ENCODE results near the gene PLPPR1.
"Not testable (repeated sequence)": the region's sequence is repeated elsewhere in the genome, so short reads cannot be mapped to it uniquely, and the experiment has no call there.

Gene PLPPR1

GRCh38 chr9:101324245-101324804 lies 295.8 kb downstream of the PLPPR1 start:
- no peak for DNase-seq (ENCODE audit: extremely low read depth, insufficient read length)
- TF ChIP-seq CTCF (IDR thresholded peaks at IDR 0.05; ENCODE audit: insufficient read depth, low read length, poor library complexity, severe bottlenecking) = no peak
- Histone ChIP-seq H3K36me3 (ENCODE audit: control insufficient read depth, insufficient read depth, low read length) (no peaks in the 10 kb centered on the region), H3K27me3 (replicated peaks; ENCODE audit: control insufficient read depth, insufficient read depth, low read length) (no peaks in the 10 kb centered on the region), H3K4me3 (replicated peaks; ENCODE audit: low read depth, low read length) (no peak overlapping the region)

- H3K27me3 ChIP-seq (replicated peaks; ENCODE audit: control insufficient read depth, insufficient read depth, low read length) = no peaks in the 10 kb centered on the region
Observed at GRCh38 chr9:101325053-101325452, 296.5 kb downstream of the PLPPR1 start.

GRCh38 chr9:101326035-101326434 lies 297.5 kb downstream of the PLPPR1 start:
- Histone ChIP-seq H3K27me3 (replicated peaks; ENCODE audit: control insufficient read depth, insufficient read depth, low read length) (no peaks in the 10 kb centered on the region; the same call in 1 of the 2 replicates), H3K4me3 (replicated peaks; ENCODE audit: low read depth, low read length) (no peak overlapping the region), H3K36me3 (ENCODE audit: control insufficient read depth, insufficient read depth, low read length) (no peaks in the 10 kb centered on the region)
- no peak for DNase-seq (ENCODE audit: extremely low read depth, insufficient read length)
- TF ChIP-seq CTCF (IDR thresholded peaks at IDR 0.05; ENCODE audit: insufficient read depth, low read length, poor library complexity, severe bottlenecking) = no peak

More at GRCh38 chr9:101325053-101325452, 296.5 kb downstream of the PLPPR1 start:
- no peak overlapping the region for H3K4me3 ChIP-seq (replicated peaks; ENCODE audit: low read depth, low read length)
- TF ChIP-seq CTCF (IDR thresholded peaks at IDR 0.05; ENCODE audit: insufficient read depth, low read length, poor library complexity, severe bottlenecking) = no peak
- DNase-seq (ENCODE audit: extremely low read depth, insufficient read length) = no peak
- no peaks in the 10 kb centered on the region for H3K36me3 ChIP-seq (ENCODE audit: control insufficient read depth, insufficient read depth, low read length)

GRCh38 chr9:101326501-101326900 lies 298.0 kb downstream of the PLPPR1 start:
- H3K36me3 ChIP-seq (ENCODE audit: control insufficient read depth, insufficient read depth, low read length) = no peaks in the 10 kb centered on the region
- H3K4me3 ChIP-seq (replicated peaks; ENCODE audit: low read depth, low read length) = no peak overlapping the region
- no peak for TF ChIP-seq CTCF (IDR thresholded peaks at IDR 0.05; ENCODE audit: insufficient read depth, low read length, poor library complexity, severe bottlenecking)
- DNase-seq (ENCODE audit: extremely low read depth, insufficient read length) = no peak
- H3K27me3 ChIP-seq (replicated peaks; ENCODE audit: control insufficient read depth, insufficient read depth, low read length) = no peaks in the 10 kb centered on the region; the same call in 1 of the 2 replicates

- DNase-seq (ENCODE audit: extremely low read depth, insufficient read length); H3K4me3 ChIP-seq (replicated peaks; ENCODE audit: low read depth, low read length); H3K27me3 ChIP-seq (replicated peaks; ENCODE audit: control insufficient read depth, insufficient read depth, low read length); H3K36me3 ChIP-seq (ENCODE audit: control insufficient read depth, insufficient read depth, low read length): not testable (repeated sequence)
Observed at GRCh38 chr9:101327422-101327909, 298.9 kb downstream of the PLPPR1 start.

GRCh38 chr9:101332362-101332761 lies 303.8 kb downstream of the PLPPR1 start:
- no peak for DNase-seq (ENCODE audit: extremely low read depth, insufficient read length)
- H3K36me3 ChIP-seq (ENCODE audit: control insufficient read depth, insufficient read depth, low read length) = no peaks in the 10 kb centered on the region
- no peak overlapping the region for H3K4me3 ChIP-seq (replicated peaks; ENCODE audit: low read depth, low read length)
- H3K27me3 ChIP-seq (replicated peaks; ENCODE audit: control insufficient read depth, insufficient read depth, low read length) = no peaks in the 10 kb centered on the region; the same call in 1 of the 2 replicates
- TF ChIP-seq CTCF (IDR thresholded peaks at IDR 0.05; ENCODE audit: insufficient read depth, low read length, poor library complexity, severe bottlenecking) = no peak
